Measurements from ENCODE around the gene NCDN. TPM values are rescaled to one million over a fixed set of nuclear protein-coding genes. Genes with fewer than 3 reads are reported as not detected.
A peak's percentile ranks its signal among the peaks of the same experiment; 100 is the strongest.

NCDN gene
- 10 to 100 TPM; 14.7 to 23.4 (median 20.3) TPM for polyA plus RNA-seq (ENCODE audit: insufficient read length in 4 of 4)

GRCh38 chr1:35557611-35558373 lies at the start of gene NCDN:
Gene NCDN (plus strand): TSS chr1:35557799. CDS start chr1:35558191, 392 bp downstream.
- DNase-seq (ENCODE audit: low read depth in 4 of 4, low spot score in 2 of 4) = peak; percentile 91 to 99 (median 94)

- DNase-seq (ENCODE audit: low read depth in 4 of 4, low spot score in 2 of 4) = no peak
Measured at GRCh38 chr1:35507947-35508346, 49.7 kb upstream of the NCDN start.

GRCh38 chr1:35509558-35509957 lies 48.0 kb upstream of the NCDN start:
- no peak for DNase-seq (ENCODE audit: low read depth in 4 of 4, low spot score in 2 of 4)

- no peak for DNase-seq (ENCODE audit: low read depth in 4 of 4, low spot score in 2 of 4)
Measured at GRCh38 chr1:35511305-35511704, 46.3 kb upstream of the NCDN start.

GRCh38 chr1:35518183-35518582 lies 39.4 kb upstream of the NCDN start:
- no peak for DNase-seq (ENCODE audit: low read depth in 4 of 4, low spot score in 2 of 4)

GRCh38 chr1:35519432-35519831 lies 38.2 kb upstream of the NCDN start:
- DNase-seq (ENCODE audit: low read depth in 4 of 4, low spot score in 2 of 4) = no peak

- DNase-seq (ENCODE audit: low read depth in 4 of 4, low spot score in 2 of 4) = no peak
Measured at GRCh38 chr1:35524106-35524505, 33.5 kb upstream of the NCDN start.

GRCh38 chr1:35530168-35530567 lies 27.4 kb upstream of the NCDN start:
- DNase-seq (ENCODE audit: low read depth in 4 of 4, low spot score in 2 of 4) = no peak

- no peak for DNase-seq (ENCODE audit: low read depth in 4 of 4, low spot score in 2 of 4)
Measured at GRCh38 chr1:35530946-35531345, 26.7 kb upstream of the NCDN start.

GRCh38 chr1:35531368-35531767 lies 26.2 kb upstream of the NCDN start:
- DNase-seq (ENCODE audit: low read depth in 4 of 4, low spot score in 2 of 4) = no peak

GRCh38 chr1:35532497-35533223 lies 24.9 kb upstream of the NCDN start:
- no peak for DNase-seq (ENCODE audit: low read depth in 4 of 4, low spot score in 2 of 4)

- no peak for DNase-seq (ENCODE audit: low read depth in 4 of 4, low spot score in 2 of 4)
Measured at GRCh38 chr1:35533586-35533985, 24.0 kb upstream of the NCDN start.

GRCh38 chr1:35535243-35535642 lies 22.4 kb upstream of the NCDN start:
- DNase-seq (ENCODE audit: low read depth in 4 of 4, low spot score in 2 of 4) = no peak

- no peak for DNase-seq (ENCODE audit: low read depth in 4 of 4, low spot score in 2 of 4)
Measured at GRCh38 chr1:35536556-35537162, 20.9 kb upstream of the NCDN start.

GRCh38 chr1:35537806-35538205 lies 19.8 kb upstream of the NCDN start:
- DNase-seq (ENCODE audit: low read depth in 4 of 4, low spot score in 2 of 4) = no peak

GRCh38 chr1:35539073-35539823 lies 18.4 kb upstream of the NCDN start:
- no peak for DNase-seq (ENCODE audit: low read depth in 4 of 4, low spot score in 2 of 4)

- no peak for DNase-seq (ENCODE audit: low read depth in 4 of 4, low spot score in 2 of 4)
Measured at GRCh38 chr1:35539824-35540261, 17.8 kb upstream of the NCDN start.

GRCh38 chr1:35544976-35545375 lies 12.6 kb upstream of the NCDN start:
- DNase-seq (ENCODE audit: low read depth in 4 of 4, low spot score in 2 of 4) = no peak

GRCh38 chr1:35546614-35547013 lies 11.0 kb upstream of the NCDN start:
- no peak for DNase-seq (ENCODE audit: low read depth in 4 of 4, low spot score in 2 of 4)

- no peak for DNase-seq (ENCODE audit: low read depth in 4 of 4, low spot score in 2 of 4)
Measured at GRCh38 chr1:35553851-35554250, 3.7 kb upstream of the NCDN start.
